ENCODE measurements around the gene AZU1.
"Not testable (repeated sequence)": the region's sequence is repeated elsewhere in the genome, so short reads cannot be mapped to it uniquely, and the experiment has no call there.

The AZU1 gene

DNA sequence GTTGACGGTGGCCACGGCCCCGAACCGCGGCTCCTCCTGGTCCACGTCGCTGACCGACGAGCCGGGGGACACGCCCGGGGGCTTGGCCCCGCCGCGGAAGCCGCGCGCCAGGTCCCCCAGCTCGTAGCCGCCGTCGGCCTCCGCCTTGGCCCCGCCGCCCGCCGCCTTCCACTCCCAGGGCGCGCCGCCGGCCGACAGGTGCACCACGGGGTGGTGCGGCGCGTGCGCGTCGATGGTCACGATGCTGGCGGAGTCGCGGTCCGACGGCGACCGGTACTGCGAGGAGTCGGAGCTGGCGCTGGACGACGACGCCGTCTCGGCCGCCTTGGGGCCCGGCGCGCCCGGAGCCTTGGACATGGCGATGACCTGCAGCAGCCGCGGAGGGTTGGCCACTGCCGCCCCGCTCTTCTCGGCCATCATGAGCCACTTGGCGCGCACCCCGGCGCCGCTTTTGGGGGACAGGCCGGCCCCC, 14.9 kb upstream of the AZU1 start:
- TF ChIP-seq, protein P1, sequence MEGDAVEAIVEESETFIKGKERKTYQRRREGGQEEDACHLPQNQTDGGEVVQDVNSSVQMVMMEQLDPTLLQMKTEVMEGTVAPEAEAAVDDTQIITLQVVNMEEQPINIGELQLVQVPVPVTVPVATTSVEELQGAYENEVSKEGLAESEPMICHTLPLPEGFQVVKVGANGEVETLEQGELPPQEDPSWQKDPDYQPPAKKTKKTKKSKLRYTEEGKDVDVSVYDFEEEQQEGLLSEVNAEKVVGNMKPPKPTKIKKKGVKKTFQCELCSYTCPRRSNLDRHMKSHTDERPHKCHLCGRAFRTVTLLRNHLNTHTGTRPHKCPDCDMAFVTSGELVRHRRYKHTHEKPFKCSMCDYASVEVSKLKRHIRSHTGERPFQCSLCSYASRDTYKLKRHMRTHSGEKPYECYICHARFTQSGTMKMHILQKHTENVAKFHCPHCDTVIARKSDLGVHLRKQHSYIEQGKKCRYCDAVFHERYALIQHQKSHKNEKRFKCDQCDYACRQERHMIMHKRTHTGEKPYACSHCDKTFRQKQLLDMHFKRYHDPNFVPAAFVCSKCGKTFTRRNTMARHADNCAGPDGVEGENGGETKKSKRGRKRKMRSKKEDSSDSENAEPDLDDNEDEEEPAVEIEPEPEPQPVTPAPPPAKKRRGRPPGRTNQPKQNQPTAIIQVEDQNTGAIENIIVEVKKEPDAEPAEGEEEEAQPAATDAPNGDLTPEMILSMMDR (IDR thresholded peaks at IDR 0.05; ENCODE audit: borderline replicate concordance, insufficient read depth, low read depth, low read length) = no peak
- H3K4me3 ChIP-seq (ENCODE audit: low read depth, low read length) = no peak overlapping the region

DNA sequence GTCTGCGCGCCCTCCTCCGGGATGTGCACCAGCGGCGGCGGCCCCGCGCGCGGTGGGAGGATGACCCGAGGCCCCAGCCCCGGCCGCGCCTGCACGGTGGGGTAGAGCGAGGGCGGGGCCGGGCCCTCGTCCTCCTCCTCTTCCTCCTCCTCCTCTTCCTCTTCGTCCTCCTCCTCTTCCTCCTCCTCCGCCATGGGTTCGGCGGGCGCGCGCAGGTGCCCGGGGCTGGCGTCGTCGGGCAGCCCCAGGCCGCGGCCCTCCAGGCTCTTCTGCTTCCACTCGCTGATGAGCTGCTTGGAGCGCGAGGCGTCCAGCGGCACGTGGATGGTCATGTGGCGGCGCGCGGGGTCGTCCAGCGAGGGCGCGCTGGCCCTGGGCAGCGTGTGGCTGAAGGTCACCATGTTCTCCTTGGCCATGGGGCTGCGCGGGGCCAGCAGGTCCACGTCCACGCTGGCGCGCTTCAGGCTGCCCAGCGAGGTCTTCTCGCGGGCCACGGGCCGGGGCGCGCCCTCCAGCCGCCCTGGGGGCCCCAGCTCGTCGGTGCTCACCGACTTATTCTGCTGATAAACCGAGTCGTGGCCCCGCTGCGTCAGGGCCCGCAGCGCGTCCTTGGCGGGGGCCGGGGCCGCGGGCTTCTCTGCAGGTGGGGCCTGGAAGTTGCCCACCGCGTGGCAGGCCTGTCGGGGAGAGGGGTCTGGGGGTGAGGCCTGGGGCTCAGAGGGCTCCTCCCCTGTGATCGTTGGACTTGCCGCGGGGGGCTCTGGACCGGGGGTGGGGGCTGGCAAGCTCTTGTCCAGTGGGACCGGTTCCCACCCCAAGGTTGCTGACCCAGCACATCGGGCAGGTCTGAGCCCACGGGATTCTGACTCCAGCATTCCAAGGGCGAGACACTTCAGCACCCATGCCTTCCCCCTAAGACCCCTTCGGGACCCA, 14.2 kb upstream of the AZU1 start:
- TF ChIP-seq, protein P1 (IDR thresholded peaks at IDR 0.05; ENCODE audit: borderline replicate concordance, insufficient read depth, low read depth, low read length) = no peak

DNA sequence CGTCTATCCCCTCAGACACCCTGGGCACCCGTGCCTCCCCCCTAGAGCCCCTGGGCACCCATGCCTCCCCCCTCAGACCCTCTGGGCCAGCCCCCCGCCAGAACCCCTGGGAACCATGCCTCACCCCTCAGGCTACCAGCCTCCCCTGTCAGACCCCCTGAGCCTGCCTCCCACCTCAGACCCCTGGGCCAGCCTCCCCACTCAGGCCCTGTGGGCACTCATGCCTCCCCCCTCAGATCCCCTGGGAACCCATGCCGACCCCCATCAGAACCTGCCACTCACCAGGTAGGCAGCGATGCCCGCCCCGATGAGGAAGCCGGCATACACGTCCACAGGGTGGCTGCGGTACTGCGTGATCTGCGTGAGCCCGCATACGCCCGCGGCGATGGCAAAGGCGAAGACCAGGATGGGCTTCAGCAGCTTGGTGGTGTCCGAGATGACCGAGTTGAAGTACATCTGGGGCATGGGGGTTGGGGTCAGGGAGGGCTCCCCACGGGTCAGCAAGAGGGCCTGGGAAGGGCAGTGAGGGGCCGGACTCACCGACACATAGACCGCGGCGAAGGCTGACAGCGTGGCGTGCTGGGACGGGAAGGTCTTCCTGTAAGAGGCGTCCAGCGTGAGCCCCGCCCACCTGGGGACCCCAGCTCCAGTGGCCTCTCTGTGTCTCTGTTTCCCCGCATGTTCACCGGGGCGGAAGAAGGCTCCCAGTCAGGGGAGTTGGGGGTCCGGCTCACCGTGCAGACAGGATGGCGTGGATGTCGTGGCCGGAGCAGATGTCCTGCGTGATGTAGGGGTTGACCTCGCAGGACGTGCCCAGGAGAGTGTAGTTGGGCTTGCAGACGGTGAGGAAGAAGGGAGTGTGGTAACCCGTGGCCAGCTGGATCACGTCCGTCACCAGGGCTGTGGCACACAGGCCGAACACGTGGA, 13.2 kb upstream of the AZU1 start:
- TF ChIP-seq, protein P1 (IDR thresholded peaks at IDR 0.05; ENCODE audit: borderline replicate concordance, insufficient read depth, low read depth, low read length) = no peak
- no peak overlapping the region for H3K4me3 ChIP-seq (ENCODE audit: low read depth, low read length)

More for the DNA sequence above, 14.2 kb upstream of the AZU1 start:
- no peak overlapping the region for H3K4me3 ChIP-seq (ENCODE audit: low read depth, low read length)

DNA sequence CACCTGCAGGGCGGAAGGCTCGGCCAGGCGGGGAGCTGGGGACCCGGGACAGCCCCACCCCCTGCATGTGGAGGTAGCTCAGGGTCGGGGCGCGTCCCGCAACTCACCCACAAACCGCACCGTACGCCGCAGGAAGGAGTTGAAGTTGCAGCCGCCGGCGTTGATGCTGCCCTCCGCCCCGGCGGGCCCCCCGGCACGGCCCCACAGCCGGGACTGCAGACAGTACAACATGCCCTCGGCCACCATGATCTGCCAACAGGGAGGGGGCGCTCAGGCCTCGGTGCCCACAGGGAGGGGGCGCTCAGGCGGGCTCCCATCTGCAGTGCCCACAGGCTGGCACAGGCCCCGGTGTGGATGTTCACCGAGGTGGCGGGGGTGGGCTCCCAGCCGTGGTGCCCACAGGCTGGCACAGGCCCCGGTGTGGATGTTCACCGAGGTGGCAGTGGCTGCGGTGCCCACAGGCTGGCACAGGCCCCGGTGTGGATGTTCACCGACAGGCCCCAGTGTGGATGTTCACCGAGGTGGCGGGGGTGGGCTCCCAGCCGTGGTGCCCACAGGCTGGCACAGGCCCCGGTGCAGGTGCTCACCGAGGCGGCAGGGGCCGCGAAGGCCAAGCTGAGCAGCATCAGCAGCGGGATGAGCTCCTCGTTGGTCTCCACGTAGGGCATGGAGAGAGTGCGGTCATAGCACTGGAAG, 12.4 kb upstream of the AZU1 start:
- TF ChIP-seq, protein P1 (IDR thresholded peaks at IDR 0.05; ENCODE audit: borderline replicate concordance, insufficient read depth, low read depth, low read length) = no peak
- no peak overlapping the region for H3K4me3 ChIP-seq (ENCODE audit: low read depth, low read length)

DNA sequence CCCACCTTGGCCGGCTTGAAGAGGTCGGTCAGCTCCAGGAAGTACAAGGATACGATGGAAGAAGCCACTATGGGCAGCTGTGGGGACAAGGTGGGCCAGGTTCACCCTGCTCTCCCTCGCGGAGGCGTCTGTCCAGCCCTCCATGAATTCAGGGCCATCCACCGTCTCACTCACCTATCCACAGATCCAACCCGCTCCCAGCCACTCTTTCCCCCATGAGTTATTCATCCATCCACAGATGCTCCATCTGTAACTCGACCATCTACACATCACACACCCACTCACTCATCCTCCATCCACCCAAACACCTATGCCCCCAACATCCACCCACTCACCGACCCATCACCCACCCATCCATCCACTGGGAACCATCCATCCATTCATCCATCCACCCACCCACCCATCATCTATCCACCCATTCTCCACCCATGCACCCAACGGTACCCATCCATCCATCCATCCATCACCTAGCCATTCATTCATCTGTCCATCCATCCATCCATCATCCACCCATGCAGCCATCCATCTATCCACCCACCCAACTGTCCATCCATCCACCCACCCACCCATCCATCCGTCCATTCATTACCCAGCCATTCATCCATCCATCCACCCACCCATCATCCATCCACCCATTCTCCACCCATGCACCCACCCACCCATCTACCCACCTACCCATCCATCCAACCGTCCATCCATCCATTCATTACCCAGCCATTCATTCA, 11.7 kb upstream of the AZU1 start:
- no peak overlapping the region for H3K4me3 ChIP-seq (ENCODE audit: low read depth, low read length)
- TF ChIP-seq, protein P1 (IDR thresholded peaks at IDR 0.05; ENCODE audit: borderline replicate concordance, insufficient read depth, low read depth, low read length) = no peak

DNA sequence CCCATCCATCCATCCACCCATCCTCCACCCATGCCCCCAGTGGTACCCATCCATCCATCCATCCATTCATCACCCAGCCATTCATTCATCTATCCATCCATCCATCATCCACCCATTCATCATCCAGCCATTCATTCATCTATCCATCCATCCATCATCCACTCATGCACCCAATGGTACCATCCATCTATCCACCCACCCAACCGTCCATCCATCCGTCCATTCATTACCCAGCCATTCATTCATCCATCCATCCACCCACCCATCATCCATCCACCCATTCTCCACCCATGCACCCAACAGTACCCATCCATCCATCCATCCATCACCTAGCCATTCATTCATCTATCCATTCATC, 11.2 kb upstream of the AZU1 start:
- TF ChIP-seq, protein P1 (IDR thresholded peaks at IDR 0.05; ENCODE audit: borderline replicate concordance, insufficient read depth, low read depth, low read length) = no peak
- H3K4me3 ChIP-seq (ENCODE audit: low read depth, low read length) = no peak overlapping the region

DNA sequence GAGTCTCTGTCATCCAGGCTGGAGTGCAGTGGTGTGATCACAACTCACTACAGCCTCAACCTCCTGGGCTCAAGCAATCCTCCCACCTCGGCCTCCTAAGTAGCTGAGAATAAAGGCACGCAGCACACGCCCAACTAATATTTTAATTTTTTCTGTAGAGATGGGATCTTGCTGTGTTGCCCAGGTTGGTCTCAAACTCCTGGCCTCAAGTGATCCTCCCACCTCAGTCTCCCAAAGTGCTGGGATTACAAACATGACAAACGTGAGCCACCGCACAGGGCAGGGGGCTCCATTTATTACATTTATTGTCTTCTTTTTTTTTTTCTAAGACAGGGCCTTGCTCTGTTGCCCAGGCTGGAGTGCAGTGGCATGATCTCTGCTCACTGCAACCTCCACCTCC, 7.4 kb upstream of the AZU1 start:
- not testable (repeated sequence) for H3K4me3 ChIP-seq (ENCODE audit: low read depth, low read length)

Measured in GM12875 (cell line).